Stimulated activated naive CD4-positive, alpha-beta T cell treated with Interleukin-2 at 50 U/mL for 16 hours (primary cell): Measurements from ENCODE around the gene NSUN6.
"Not testable (repeated sequence)": the region's sequence is repeated elsewhere in the genome, so short reads cannot be mapped to it uniquely, and the experiment has no call there.

ENCODE experiments used
- DNase-seq: peaks from one replicate; lab custom pipeline; 2025; lab: John Stamatoyannopoulos, UW

The NSUN6 gene

DNA sequence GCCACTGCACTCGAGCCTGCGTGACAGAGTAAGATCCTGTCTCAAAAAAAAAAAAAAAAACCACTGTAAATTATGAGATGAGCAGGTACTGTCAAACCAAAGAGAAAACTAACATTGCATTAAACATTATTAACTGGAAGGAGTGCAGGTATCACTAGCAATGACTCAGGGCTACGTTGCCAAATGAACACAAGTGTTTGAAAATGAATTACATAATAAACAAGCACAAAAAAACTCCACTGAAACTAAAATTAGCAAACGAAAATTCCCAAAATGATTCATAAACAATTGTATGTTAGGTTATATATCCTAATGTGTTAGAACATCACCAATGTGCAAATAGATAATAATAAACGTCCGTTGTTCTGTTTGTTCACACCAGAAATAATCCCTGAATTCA, 42.8 kb downstream of the NSUN6 start:
- DNase-seq: no peak

GRCh38 chr10:18607503-18608378, 43.6 kb downstream of the NSUN6 start:
- no peak for DNase-seq

DNA sequence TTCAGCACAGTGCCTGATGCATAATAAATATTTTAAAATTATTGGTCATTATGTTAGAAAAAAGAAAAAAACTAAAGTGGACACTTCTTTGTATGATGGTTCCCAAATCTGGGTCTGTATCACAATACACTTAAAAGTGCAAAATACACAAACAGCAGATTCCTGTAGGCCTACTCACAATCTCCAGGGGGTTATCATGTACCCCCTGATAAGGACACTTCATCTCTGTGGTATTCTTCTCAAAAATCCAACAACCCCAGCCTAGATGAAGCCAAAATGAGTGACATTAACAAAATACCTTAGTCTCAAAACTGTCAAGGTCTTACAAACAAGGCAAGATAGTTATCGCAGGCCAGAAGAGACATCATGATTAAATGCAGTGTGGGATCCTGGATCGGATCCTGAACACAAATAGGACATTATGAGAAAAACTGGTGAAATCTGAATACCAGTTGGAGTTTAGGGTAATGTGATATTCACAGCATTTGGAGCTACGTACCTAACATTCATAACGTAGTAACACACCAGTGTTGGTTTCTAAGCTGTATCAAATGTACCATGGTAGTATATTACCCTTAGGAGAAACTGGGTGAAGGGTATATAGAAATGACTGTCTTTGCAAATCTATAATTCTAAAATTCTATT, 45.2 kb downstream of the NSUN6 start:
- DNase-seq: no peak

DNA sequence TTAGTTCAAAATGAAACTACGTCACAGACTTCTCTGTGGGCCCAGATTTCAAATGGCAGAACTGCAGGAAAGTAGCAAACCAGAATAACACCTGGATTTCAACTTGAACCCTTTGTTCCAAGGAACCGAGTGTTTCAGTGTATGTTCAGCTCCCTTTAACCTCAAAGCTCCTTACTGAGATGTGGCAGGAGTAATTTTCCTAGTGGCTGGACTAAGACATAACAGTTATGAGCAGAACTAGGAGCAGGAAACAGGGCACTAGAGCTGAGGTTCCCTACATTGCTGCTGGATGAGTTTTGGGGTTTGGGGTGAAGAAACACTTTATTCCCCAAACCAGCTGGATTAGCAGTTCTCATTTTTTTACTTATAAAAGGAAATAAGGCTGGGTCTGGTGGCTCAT, 50.1 kb downstream of the NSUN6 start:
- no peak for DNase-seq

GRCh38 chr10:18599392-18599791, 52.0 kb downstream of the NSUN6 start:
- DNase-seq: no peak

GRCh38 chr10:18594574-18595156, 56.7 kb downstream of the NSUN6 start:
- no peak for DNase-seq

DNA sequence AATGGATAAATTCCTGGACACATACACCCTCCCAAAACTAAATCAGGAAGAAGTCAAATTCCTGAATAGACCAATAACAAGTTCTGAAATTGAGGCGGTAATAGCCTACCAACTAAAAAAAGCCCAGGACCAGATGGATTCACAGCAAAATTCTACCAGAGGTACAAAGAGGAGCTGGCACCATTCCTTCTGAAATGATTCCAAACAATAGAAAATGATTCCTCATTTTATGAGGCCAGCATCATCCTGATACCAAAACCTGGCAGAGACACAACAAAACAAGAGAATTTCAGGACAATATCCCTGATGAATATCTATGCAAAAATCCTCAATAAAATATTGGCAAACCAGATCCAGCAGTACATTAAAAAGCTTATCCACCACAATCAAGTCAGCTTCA, 60.2 kb downstream of the NSUN6 start:
- not testable (repeated sequence) for DNase-seq

DNA sequence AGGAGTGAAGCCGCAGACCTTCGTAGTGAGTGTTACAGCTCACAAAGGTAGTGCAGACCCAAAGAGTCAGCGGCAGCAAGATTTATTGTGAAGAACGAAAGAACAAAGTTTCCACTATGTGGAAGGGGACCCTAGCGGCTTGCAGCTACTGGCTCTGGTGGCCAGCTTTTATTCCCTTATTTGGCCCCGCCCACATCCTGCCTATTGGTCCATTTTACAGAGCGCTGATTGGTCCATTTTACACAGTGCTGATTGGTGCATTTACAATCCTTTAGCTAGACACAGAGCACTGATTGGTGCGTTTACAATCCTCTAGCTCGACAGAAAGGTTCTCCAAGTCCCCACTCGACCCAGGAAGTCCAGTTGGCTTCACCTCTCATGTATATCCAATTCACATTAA, 64.8 kb downstream of the NSUN6 start:
- DNase-seq: not testable (repeated sequence)

GRCh38 chr10:18583575-18584270, 67.7 kb downstream of the NSUN6 start:
- no peak for DNase-seq

GRCh38 chr10:18582803-18583202, 68.6 kb downstream of the NSUN6 start:
- DNase-seq: no peak

DNA sequence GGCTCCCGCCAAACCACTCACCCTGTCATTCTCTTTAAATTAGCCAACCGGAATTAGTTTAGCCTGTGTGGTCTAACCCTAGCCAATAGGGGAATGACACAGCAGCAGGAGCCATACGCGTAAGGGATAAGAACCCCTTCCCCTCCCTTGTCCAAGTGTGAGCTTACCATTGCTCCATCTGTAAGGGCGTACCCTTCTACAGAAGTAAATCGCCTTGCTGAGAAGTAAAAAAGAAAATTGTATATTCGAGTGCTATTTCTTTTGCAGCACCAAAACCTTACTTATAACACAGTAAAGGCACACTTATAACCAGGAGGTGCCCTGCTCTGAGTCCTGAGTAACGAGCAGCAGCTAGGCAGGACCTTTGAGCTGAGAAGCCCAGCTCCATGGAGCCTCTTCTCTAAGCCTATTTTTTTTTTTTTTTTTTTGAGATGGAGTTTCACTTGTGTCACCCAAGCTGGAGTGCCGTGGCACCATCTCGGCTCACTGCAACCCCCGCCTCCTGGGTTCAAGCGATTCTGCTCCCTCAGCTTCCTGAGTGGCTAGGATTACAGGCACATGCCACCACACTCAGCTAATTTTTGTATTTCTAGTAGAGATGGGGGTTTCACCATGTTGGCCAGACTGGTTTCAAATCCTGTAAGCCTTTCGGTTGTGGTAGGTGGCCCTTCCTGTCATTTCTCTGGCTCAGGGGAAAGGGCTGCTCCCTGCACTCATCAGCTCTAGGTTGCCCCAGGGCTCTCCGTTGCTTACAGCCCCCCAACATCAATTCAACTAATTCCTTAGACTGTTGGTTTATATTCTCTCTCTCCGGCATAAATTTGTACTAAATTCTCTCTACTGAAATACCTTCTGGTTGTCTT, 73.3 kb downstream of the NSUN6 start:
- DNase-seq: no peak

DNA sequence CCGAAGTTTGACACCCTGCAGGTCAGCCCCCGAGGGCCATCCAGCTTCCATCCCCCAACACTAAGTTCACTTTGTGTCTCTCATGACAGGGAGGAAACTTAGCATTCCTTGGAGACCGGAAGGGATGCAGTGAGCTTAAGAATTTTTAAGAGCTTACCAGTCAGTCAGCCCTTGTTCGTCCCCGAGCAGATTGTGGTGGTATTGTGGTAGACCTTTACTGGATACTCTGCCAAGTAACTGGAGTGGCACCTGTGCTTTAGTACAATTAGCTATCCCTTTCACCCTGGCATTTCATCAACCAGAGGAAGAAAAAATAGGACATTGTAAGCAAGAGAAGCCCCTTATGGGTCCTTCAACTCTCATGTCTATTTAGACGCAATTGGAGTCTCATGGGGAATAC, 74.8 kb downstream of the NSUN6 start:
- DNase-seq: no peak

DNA sequence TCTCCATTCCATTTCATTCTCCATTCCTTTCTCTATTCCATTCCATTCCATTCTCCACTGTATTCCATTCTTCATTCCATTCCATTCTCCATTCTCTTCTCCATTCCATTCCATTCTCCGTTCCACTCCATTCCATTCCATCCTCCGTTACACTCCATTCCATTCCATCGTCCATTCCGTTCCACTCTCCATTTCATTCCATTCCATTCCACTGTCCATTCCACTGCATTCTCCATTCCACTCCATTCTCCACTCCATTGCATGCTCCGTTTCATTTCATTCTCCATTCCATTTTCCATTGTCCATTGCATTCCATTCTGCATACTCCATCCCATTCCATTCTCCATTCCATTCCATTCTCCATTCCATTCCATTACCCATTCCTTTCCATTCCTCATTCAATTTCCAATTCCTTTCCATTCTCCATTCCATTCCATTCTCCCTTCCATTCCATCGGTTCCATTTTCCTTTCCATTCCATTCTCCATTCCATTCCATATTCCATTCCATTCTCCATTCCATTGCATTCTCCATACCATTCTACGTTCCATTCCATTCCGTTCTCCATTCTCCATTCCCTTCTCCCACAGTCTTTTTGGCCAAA, 78.3 kb downstream of the NSUN6 start:
- no peak for DNase-seq

DNA sequence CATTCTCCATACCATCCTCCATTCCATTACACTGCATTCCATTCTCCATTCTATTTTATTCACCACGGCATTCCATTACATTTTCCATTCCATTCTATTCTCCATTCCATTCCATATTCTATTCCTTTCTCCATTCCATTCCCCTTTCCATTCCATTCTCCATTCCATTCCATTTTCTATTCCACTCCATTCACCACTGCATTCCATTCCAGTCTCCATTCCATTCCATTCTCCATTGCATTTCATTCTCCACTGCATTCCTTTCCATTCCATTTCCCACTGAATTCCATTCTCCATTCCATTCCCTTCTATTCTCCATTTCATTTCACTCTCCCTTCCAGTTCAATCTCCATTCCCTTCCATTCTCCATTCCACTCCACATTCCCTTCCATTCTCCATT, 79.6 kb downstream of the NSUN6 start:
- DNase-seq: no peak

DNA sequence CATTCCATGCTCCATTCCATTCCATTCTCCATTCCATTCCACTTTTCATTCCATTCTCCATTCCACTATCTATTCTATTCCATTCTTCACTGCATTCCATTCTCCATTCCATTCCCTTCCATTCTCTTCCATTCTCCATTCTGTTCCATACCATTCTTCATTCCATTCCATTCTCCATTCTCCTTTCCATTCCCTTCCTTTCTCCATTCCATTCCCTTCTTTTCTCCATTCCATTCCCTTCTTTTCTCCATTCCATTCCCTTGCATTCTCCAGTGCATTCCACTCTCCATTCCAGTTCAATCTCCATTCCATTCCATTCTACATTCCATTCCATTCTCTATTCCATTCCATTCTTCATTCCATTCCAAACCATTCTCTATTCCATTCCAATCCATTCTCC, 80.3 kb downstream of the NSUN6 start:
- no peak for DNase-seq

DNA sequence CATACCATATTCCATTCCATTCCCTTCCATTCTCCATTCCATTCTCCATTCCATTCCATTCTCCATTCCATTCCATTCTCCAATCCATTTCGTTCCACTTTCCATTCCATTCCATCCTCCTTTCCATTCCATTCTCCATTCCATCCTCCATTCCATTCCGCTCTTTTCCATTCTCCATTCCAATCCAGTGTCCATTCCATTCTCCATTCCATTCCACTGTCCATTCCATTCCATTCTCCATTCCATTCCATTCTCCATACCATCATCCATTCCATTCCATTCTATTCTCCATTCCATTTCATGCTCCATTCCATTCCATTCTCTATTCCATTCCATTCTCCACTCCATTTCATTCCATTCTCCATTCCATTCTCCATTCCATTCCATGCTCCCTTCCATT, 81.0 kb downstream of the NSUN6 start:
- not testable (repeated sequence) for DNase-seq

GRCh38 chr10:18567343-18567856, 84.0 kb downstream of the NSUN6 start:
- DNase-seq: no peak

GRCh38 chr10:18566177-18566576, 85.2 kb downstream of the NSUN6 start:
- no peak for DNase-seq

GRCh38 chr10:18565006-18565405, 86.4 kb downstream of the NSUN6 start:
- no peak for DNase-seq

DNA sequence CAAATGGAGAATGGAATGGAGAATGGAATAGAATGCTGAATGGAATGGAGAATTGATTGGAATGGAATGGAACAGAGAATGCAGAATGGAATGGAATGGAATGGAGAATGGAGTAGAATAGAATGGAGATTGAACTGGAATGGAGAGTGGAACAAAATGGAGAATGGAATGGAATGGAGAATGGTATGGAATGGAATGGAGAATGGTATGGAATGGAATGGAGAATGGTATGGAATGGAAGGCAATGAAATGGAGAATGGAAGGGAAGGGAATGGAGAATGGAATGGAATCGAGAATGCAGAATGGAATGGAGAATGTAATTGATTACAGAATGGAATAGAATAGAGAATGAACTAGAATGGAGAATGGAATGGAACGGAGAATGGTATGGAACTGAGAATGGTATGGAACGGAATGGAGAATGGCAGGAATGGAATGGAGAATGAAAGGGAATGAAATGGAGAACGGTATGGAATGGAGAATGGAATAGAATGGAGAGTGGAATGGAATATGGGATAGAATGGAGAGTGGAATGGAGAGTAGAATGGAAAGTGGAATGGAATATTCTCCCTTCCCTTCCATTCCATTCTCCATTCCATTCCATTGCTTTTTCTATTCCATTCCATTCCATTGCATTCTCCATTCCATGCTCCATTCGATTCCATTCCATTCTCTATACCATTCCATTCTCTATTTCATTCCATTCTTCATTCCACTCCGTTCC, 88.2 kb downstream of the NSUN6 start:
- no peak for DNase-seq
